ENCODE measurements around the gene DGKH. TPM values are rescaled to one million over a fixed set of nuclear protein-coding genes. Genes with fewer than 3 reads are reported as not detected.

DGKH gene
- total and polyA plus RNA-seq, 5 donors from 2014 or later: 1.2 to 22.4 (median 2.5) TPM

DNA sequence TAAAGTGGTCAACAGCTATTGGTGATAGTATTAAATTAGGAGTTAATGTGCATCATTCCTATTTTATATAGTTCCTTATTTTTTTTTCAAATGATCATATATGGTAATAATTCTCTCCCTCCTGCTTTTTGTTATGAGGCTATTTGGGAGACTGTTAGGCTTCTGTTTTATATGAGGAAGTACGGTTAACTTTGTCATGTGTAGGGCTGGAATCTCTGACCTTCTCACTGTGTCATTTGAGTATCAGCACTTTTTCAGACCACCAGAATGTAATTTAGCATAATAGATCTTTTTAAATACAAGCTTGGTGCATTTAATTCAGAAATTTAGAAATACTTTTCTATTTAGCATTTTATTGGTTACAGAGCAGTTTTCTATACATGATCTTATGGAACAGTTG is 7.7 kb downstream of the DGKH start:
- H3K4me1 ChIP-seq (ENCODE audit: control insufficient read depth, insufficient read depth, low read length, poor library complexity, severe bottlenecking): peaks cover 27% of the 10 kb centered on the region
- H3K27me3 Mint-ChIP-seq: no peaks in the 10 kb centered on the region
- H3K9me3 Mint-ChIP-seq: peaks cover 0 to 5% (median 3%) of the 10 kb centered on the region in 7 donors
- no peaks in the 10 kb centered on the region for H3K36me3 ChIP-seq (ENCODE audit: control insufficient read depth, insufficient read depth, low read length)
- ATAC-seq (ENCODE audit: low read depth in 2 of 2) (no peak), DNase-seq (no peak)
- H3K27ac Mint-ChIP-seq: peak overlapping the region; percentile 50 to 92 (median 63)
- peaks cover 12% of the 10 kb centered on the region for H3K36me3 Mint-ChIP-seq
- H3K27me3 ChIP-seq (ENCODE audit: control insufficient read depth, insufficient read depth, low read length): no peaks in the 10 kb centered on the region
- peak overlapping the region; percentile 38 for H3K27ac ChIP-seq (ENCODE audit: insufficient read depth, low read length, poor library complexity, severe bottlenecking)
- no peaks in the 10 kb centered on the region for H3K9me3 ChIP-seq (ENCODE audit: control insufficient read depth in 2 of 2, low read length in 2 of 2)
- peak overlapping the region; percentile 75 for H3K4me3 ChIP-seq (ENCODE audit: low read depth, low read length)
- H3K4me3 Mint-ChIP-seq: peak overlapping the region; percentile 75 to 97 (median 80)
- H3K4me1 Mint-ChIP-seq: peaks cover 18 to 56% (median 45%) of the 10 kb centered on the region in 4 donors

DNA sequence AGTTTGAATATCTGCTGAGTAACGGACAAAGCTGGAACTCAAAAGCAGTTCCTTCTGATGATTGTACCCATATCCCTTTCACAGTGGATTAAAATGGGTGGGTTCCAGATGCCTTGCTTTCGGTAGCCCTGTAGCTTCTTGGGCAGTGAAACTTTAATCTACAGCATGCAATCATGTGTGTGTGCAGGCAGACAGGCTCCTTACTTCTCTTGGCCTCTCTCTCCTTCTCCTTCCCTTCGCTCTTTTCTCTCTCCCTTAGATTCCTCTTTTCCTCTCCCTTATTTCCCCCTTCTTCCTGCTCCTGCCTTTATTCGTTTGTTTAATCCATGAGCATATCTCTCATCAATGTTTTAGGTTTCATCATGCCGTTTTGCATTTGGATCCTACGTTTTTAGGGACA is 8.1 kb downstream of the DGKH start:
- H3K27me3 Mint-ChIP-seq: no peaks in the 10 kb centered on the region
- peak overlapping the region; percentile 75 for H3K4me3 ChIP-seq (ENCODE audit: low read depth, low read length)
- DNase-seq (no peak), ATAC-seq (ENCODE audit: low read depth in 2 of 2) (no peak)
- H3K36me3 ChIP-seq (ENCODE audit: control insufficient read depth, insufficient read depth, low read length): no peaks in the 10 kb centered on the region
- H3K4me1 ChIP-seq (ENCODE audit: control insufficient read depth, insufficient read depth, low read length, poor library complexity, severe bottlenecking): peaks cover 27% of the 10 kb centered on the region
- peaks cover 0 to 5% (median 3%) of the 10 kb centered on the region in 7 donors for H3K9me3 Mint-ChIP-seq
- peak overlapping the region; percentile 75 to 97 (median 80) for H3K4me3 Mint-ChIP-seq
- peaks cover 13% of the 10 kb centered on the region for H3K36me3 Mint-ChIP-seq
- no peaks in the 10 kb centered on the region for H3K9me3 ChIP-seq (ENCODE audit: control insufficient read depth in 2 of 2, low read length in 2 of 2)
- H3K27me3 ChIP-seq (ENCODE audit: control insufficient read depth, insufficient read depth, low read length): no peaks in the 10 kb centered on the region
- H3K27ac ChIP-seq (ENCODE audit: insufficient read depth, low read length, poor library complexity, severe bottlenecking): peak overlapping the region; percentile 38
- H3K4me1 Mint-ChIP-seq: peaks cover 19 to 54% (median 44%) of the 10 kb centered on the region in 4 donors
- H3K27ac Mint-ChIP-seq: peak overlapping the region; percentile 50 to 92 (median 88)

DNA sequence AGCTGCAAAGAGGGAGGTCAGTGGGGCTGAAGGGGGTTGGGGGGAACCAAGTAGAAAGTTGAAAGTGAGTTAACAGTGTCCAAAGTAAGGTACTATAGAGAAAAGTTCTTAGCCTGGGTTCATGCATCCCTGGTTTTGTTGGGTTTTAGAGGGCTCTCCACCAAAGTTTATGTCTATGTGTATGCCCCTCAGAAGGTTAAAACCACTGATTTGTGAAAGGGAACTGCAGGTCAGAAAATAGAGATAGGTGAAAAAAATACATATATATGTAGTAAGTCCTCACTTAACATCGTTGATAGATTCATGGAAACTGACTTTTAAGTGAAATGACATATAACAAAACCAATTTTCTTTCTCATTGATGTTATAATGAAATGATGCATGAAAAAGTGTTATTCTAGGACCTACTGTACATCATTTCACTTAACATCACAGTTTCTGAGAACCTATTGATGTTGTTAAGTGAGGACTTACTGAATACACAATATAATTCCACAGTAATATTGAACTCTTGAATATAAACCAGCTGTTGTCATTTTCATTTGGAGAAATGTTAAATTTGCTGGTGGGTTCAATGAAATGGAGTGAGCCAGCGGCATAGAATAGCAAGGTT is 9.6 kb downstream of the DGKH start:
- Histone ChIP-seq H3K27ac (ENCODE audit: insufficient read depth, low read length, poor library complexity, severe bottlenecking) (no peak overlapping the region), H3K4me3 (ENCODE audit: low read depth, low read length) (no peak overlapping the region), H3K9me3 (ENCODE audit: control insufficient read depth in 2 of 2, low read length in 2 of 2) (no peaks in the 10 kb centered on the region), H3K27me3 (ENCODE audit: control insufficient read depth, insufficient read depth, low read length) (no peaks in the 10 kb centered on the region), H3K36me3 (ENCODE audit: control insufficient read depth, insufficient read depth, low read length) (peaks cover under 1% of the 10 kb centered on the region), H3K4me1 (ENCODE audit: control insufficient read depth, insufficient read depth, low read length, poor library complexity, severe bottlenecking) (peaks cover 22% of the 10 kb centered on the region)
- H3K9me3 Mint-ChIP-seq: peaks cover 0 to 5% (median 3%) of the 10 kb centered on the region in 7 donors
- peaks cover 16% of the 10 kb centered on the region for H3K36me3 Mint-ChIP-seq
- ATAC-seq (ENCODE audit: low read depth in 2 of 2) (no peak), DNase-seq (no peak)
- peak overlapping the region in 3 of 4 donors; percentile 7 to 67 (median 37) for H3K4me3 Mint-ChIP-seq
- H3K27me3 Mint-ChIP-seq: no peaks in the 10 kb centered on the region
- H3K27ac Mint-ChIP-seq: peak overlapping the region; percentile 5 to 89 (median 79)
- H3K4me1 Mint-ChIP-seq: peaks cover 23 to 51% (median 39%) of the 10 kb centered on the region in 4 donors

DNA sequence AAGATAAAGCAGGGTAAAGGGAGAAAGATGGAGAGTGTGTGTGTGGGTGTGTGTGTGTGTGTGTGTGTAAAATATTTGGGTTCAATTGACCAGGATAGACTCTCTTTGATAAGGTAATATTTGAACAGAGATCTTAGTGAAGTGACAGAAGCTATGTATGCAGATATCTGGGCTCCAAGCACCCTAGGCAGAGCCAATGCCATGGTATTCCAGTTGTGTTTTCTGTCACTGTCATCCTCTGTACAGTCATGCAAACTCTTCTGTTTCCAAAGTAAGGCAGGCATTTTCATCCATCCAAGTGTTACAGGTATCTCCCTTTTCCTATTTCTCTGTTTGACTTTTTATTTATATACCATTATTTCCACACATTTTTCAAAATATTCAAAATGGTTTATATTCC is 13.5 kb downstream of the DGKH start:
- H3K9me3 Mint-ChIP-seq: peaks cover 0 to 5% (median 3%) of the 10 kb centered on the region in 7 donors
- Histone ChIP-seq H3K27me3 (ENCODE audit: control insufficient read depth, insufficient read depth, low read length) (no peaks in the 10 kb centered on the region), H3K4me1 (ENCODE audit: control insufficient read depth, insufficient read depth, low read length, poor library complexity, severe bottlenecking) (peaks cover 6% of the 10 kb centered on the region), H3K4me3 (ENCODE audit: low read depth, low read length) (no peak overlapping the region), H3K36me3 (ENCODE audit: control insufficient read depth, insufficient read depth, low read length) (peaks cover 9% of the 10 kb centered on the region), H3K27ac (ENCODE audit: insufficient read depth, low read length, poor library complexity, severe bottlenecking) (no peak overlapping the region), H3K9me3 (ENCODE audit: control insufficient read depth in 2 of 2, low read length in 2 of 2) (no peaks in the 10 kb centered on the region)
- DNase-seq (no peak), ATAC-seq (ENCODE audit: low read depth in 2 of 2) (no peak)
- peaks cover 23% of the 10 kb centered on the region for H3K36me3 Mint-ChIP-seq
- no peak overlapping the region for H3K27ac Mint-ChIP-seq
- H3K4me1 Mint-ChIP-seq: peaks cover 13 to 31% (median 28%) of the 10 kb centered on the region in 4 donors
- no peaks in the 10 kb centered on the region for H3K27me3 Mint-ChIP-seq
- no peak overlapping the region for H3K4me3 Mint-ChIP-seq

DNA sequence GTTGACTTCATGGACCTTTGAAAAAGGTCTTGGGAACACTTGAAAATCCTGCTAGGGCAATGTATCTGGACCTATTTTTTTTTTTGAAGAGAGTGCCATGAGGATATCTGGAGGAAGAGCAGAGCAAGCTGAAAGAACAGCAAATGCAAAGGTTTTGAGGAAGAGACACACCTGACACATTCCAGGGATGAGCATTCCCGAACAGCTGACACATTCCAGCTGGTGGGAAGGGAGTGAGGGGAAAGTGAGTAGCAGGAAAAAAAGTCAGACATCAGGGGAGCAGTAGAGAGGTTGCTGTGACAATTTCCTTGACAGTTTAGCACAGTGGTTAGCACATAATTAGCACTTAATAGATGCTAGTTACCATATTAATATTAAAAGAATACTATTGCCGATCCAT is 14.7 kb downstream of the DGKH start:
- Mint-ChIP-seq H3K4me1 (peaks cover 12 to 25% (median 21%) of the 10 kb centered on the region in 4 donors), H3K9me3 (peaks cover 0 to 5% (median 3%) of the 10 kb centered on the region in 7 donors), H3K27ac (no peak overlapping the region), H3K36me3 (peaks cover 23% of the 10 kb centered on the region), H3K27me3 (no peaks in the 10 kb centered on the region), H3K4me3 (no peak overlapping the region)
- Histone ChIP-seq H3K36me3 (ENCODE audit: control insufficient read depth, insufficient read depth, low read length) (peaks cover 9% of the 10 kb centered on the region), H3K27me3 (ENCODE audit: control insufficient read depth, insufficient read depth, low read length) (no peaks in the 10 kb centered on the region), H3K9me3 (ENCODE audit: control insufficient read depth in 2 of 2, low read length in 2 of 2) (no peaks in the 10 kb centered on the region), H3K4me3 (ENCODE audit: low read depth, low read length) (no peak overlapping the region), H3K27ac (ENCODE audit: insufficient read depth, low read length, poor library complexity, severe bottlenecking) (no peak overlapping the region), H3K4me1 (ENCODE audit: control insufficient read depth, insufficient read depth, low read length, poor library complexity, severe bottlenecking) (no peaks in the 10 kb centered on the region)
- DNase-seq: no peak
- no peak for ATAC-seq (ENCODE audit: low read depth in 2 of 2)

DNA sequence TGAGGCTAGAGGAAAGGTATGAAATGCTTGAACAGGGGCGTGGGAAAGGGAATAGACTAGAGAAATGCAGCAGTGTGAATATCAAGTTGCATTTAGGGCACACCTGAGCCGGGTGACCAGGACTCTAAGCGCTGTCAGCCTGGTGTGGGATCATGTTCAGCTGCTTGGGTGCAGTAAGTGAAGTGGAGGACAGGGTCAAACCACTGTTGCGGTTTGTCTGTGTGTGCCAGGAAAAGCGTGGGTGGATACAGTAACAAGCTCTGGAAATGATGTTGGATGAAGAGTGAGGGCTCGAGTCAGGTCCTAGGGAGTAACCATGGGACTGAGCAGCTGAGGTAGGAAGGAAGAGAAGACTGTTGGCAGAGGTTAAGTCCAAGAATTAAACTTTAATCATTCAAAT is 15.8 kb downstream of the DGKH start:
- ATAC-seq (ENCODE audit: low read depth in 2 of 2): no peak
- no peak for DNase-seq
- Histone ChIP-seq H3K36me3 (ENCODE audit: control insufficient read depth, insufficient read depth, low read length) (peaks cover 9% of the 10 kb centered on the region), H3K27me3 (ENCODE audit: control insufficient read depth, insufficient read depth, low read length) (no peaks in the 10 kb centered on the region), H3K27ac (ENCODE audit: insufficient read depth, low read length, poor library complexity, severe bottlenecking) (no peak overlapping the region), H3K9me3 (ENCODE audit: control insufficient read depth in 2 of 2, low read length in 2 of 2) (no peaks in the 10 kb centered on the region), H3K4me1 (ENCODE audit: control insufficient read depth, insufficient read depth, low read length, poor library complexity, severe bottlenecking) (no peaks in the 10 kb centered on the region), H3K4me3 (ENCODE audit: low read depth, low read length) (no peak overlapping the region)
- Mint-ChIP-seq H3K27ac (peak overlapping the region in 1 of 3 donors; percentile 40), H3K4me1 (peaks cover 12 to 20% (median 15%) of the 10 kb centered on the region in 4 donors), H3K9me3 (no peaks in the 10 kb centered on the region), H3K27me3 (no peaks in the 10 kb centered on the region), H3K4me3 (no peak overlapping the region), H3K36me3 (peaks cover 18% of the 10 kb centered on the region)

DNA sequence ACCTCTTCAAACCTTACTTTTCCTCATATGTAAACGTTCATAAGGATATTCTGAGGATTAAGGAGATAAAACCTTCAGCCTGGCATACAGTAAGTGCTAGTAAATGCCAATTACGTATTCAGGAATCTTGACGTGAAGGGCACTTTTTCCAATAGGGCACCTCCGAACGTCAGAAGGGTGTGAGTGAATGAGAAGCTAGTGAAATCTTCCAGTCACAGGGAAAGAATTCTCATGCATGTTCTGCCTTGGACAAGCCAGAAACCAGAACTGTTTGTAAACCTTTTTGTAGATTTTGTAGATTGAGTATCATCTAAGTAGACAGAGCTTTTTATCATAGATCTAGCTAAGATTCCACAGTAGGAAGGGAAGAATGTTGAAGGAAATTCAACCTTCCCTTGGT is 16.5 kb downstream of the DGKH start:
- Mint-ChIP-seq H3K9me3 (no peaks in the 10 kb centered on the region), H3K27me3 (no peaks in the 10 kb centered on the region), H3K27ac (peak overlapping the region in 1 of 3 donors; percentile 7), H3K36me3 (peaks cover 24% of the 10 kb centered on the region), H3K4me1 (peaks cover 12 to 24% (median 16%) of the 10 kb centered on the region in 4 donors), H3K4me3 (no peak overlapping the region)
- Histone ChIP-seq H3K4me1 (ENCODE audit: control insufficient read depth, insufficient read depth, low read length, poor library complexity, severe bottlenecking) (no peaks in the 10 kb centered on the region), H3K4me3 (ENCODE audit: low read depth, low read length) (no peak overlapping the region), H3K27me3 (ENCODE audit: control insufficient read depth, insufficient read depth, low read length) (no peaks in the 10 kb centered on the region), H3K27ac (ENCODE audit: insufficient read depth, low read length, poor library complexity, severe bottlenecking) (no peak overlapping the region), H3K9me3 (ENCODE audit: control insufficient read depth in 2 of 2, low read length in 2 of 2) (no peaks in the 10 kb centered on the region), H3K36me3 (ENCODE audit: control insufficient read depth, insufficient read depth, low read length) (peaks cover 11% of the 10 kb centered on the region)
- ATAC-seq (ENCODE audit: low read depth in 2 of 2) (no peak), DNase-seq (no peak)

DNA sequence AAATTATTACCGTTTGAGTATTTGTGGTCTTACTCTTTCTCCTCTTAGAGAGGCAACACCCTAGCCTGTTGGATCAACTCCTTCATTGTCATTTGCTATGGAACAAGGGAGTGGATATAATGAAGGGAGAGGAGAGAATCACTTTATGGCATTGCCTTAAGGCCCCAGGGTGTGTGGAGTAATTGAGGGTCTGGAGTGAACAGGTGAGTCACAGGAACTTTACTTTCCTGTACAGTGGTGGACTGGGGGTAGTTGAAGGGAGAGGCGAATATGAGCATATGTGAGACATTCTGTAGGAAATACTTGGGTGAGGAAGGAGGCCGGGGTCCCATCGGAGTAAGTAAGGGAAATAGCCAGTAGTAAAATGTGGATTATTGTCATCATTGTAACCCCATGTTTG is 17.0 kb downstream of the DGKH start:
- Histone ChIP-seq H3K9me3 (ENCODE audit: control insufficient read depth in 2 of 2, low read length in 2 of 2) (no peaks in the 10 kb centered on the region), H3K4me3 (ENCODE audit: low read depth, low read length) (no peak overlapping the region), H3K27ac (ENCODE audit: insufficient read depth, low read length, poor library complexity, severe bottlenecking) (no peak overlapping the region), H3K27me3 (ENCODE audit: control insufficient read depth, insufficient read depth, low read length) (no peaks in the 10 kb centered on the region), H3K4me1 (ENCODE audit: control insufficient read depth, insufficient read depth, low read length, poor library complexity, severe bottlenecking) (no peaks in the 10 kb centered on the region), H3K36me3 (ENCODE audit: control insufficient read depth, insufficient read depth, low read length) (peaks cover 15% of the 10 kb centered on the region)
- Mint-ChIP-seq H3K4me3 (peak overlapping the region in 1 of 4 donors; percentile 49), H3K27me3 (no peaks in the 10 kb centered on the region), H3K4me1 (peaks cover 12 to 27% (median 16%) of the 10 kb centered on the region in 4 donors), H3K36me3 (peaks cover 28% of the 10 kb centered on the region), H3K27ac (peak overlapping the region in 1 of 3 donors; percentile 7), H3K9me3 (no peaks in the 10 kb centered on the region)
- no peak for DNase-seq
- ATAC-seq (ENCODE audit: low read depth in 2 of 2): no peak

Data from CD4-positive, CD25-positive, alpha-beta regulatory T cell (primary cell).